SK-N-MC (cell line): ENCODE results near the gene TSEN15.

Experiments used
- EZH2 ChIP-seq: fragments of 200-600 bp; sonication (generic); IDR thresholded peaks from one replicate; pipeline ENCODE4 v1.6.1; 2017; ENCODE audit warnings: antibody characterized with exemption
- FOXP2 ChIP-seq: optimal IDR thresholded peaks from 2 replicates; pipeline ENCODE3; 2011; ENCODE audit warnings: mild to moderate bottlenecking, moderate library complexity; ENCODE audit not compliant: insufficient read depth; ENCODE audit errors: extremely low read length, control extremely low read depth
- POLR2AphosphoS5 ChIP-seq: IDR thresholded peaks from 2 replicates; pipeline ENCODE4 v1.6.1; 2012; ENCODE audit warnings: mild to moderate bottlenecking, low read depth, low read length, borderline replicate concordance

DNA sequence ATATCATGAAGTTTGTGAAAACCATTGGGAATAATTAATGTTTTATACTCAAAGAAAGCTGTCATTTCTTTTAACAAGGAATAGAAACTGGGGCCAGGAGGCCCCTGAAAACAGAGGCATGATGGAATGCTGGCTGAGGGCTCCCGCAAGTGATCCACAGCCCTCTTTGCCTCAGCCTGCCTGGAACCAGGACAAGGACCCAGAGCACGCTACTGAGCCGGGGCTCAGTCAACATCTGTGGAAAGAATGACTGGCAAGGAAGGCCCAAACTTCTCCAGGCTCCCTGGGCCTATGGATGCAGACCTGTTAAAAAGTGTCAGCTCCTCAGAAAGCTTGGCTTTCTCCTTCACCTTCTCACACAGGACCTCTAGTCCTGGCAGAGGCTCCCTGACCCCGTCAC, 46.6 kb upstream of the TSEN15 start:
- TF ChIP-seq EZH2 = no peak
- no peak for TF ChIP-seq POLR2AphosphoS5
- TF ChIP-seq FOXP2 = no peak
